ENCODE data around the gene CRBN.

- TF ChIP-seq CTCF (IDR thresholded peaks at IDR 0.05; ENCODE audit: insufficient read depth, low read length, poor library complexity, severe bottlenecking) (no peak), EZH2phosphoT487 (conservative IDR thresholded peaks at IDR 0.05; ENCODE audit: low read length) (no peak)
Measured at GRCh38 chr3:3178498-3179328, 778 bp downstream of the CRBN start.

Data from SU-DHL-6 (cell line).